Activated CD4-positive, alpha-beta T cell treated with anti-CD3 and anti-CD28 coated beads for 24 hours (primary cell): ENCODE data around the gene DNLZ.

Experiments
- DNase-seq, 2 donors: peaks; one replicate each; pipeline ENCODE4 v3.0.0-alpha.2; 2020; ENCODE audit warnings: low read depth in 2 of 2

The DNLZ gene

DNA sequence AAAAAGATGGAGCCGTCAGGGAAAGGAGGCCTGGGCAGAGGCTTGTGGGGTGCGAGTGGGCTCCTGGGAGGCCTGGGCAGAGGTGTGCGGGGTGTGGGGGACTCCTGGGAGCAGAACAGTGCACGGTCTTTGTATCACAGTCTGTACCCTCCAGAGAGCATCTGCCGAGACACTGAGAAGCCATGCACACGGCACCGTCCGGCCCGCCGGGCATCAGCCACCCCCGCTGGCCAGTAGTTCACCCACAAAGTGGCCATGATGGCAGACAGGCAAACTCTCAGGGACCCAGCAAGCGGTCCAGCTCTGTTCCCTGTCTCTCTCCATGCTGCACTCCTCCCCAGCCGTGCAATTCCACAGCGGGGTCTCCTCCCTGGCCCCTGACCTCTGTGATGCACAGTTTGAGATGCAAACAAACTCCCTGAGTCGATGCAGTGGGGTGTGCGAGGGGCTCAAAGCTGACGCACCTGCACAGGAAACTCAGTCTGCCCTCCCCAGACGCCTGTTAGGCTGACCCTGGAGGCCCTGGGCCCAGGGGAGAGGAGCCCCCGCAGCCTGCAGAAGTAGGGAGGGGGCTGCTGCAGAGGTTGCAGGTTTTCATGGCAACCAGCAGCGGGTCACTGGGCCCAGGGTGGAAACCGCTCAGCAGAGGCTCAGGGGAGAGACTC, 45.3 kb downstream of the DNLZ start:
- DNase-seq, result no peak

- no peak for DNase-seq
Measured at GRCh38 chr9:136317695-136318094, 45.8 kb downstream of the DNLZ start.

GRCh38 chr9:136316896-136317676, 46.5 kb downstream of the DNLZ start:
- DNase-seq, result no peak

DNA sequence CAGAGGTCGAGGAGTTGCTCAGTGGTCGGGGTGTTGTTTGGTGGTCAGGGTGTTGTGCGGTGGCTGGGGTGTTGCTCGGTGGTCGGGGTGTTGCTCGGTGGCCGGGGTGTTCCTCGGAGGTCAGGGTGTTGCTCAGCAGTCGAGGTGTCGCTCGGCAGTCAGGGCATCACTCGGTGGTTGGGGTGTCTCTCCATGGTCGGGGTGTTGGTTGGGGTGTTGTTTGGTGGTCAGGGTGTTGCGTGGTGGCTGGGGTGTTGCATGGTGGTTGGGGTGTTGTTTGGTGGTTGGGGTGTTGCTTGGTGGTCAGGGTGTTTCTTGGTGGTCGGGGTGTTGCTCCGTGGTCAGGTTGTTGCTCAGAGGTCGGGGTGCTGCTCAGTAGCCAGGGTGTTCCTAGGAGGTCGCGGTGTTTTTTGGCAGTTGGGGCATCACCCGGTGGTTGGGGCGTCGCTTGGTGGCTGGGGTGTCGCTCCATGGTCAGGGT, 47.2 kb downstream of the DNLZ start:
- no peak for DNase-seq

DNA sequence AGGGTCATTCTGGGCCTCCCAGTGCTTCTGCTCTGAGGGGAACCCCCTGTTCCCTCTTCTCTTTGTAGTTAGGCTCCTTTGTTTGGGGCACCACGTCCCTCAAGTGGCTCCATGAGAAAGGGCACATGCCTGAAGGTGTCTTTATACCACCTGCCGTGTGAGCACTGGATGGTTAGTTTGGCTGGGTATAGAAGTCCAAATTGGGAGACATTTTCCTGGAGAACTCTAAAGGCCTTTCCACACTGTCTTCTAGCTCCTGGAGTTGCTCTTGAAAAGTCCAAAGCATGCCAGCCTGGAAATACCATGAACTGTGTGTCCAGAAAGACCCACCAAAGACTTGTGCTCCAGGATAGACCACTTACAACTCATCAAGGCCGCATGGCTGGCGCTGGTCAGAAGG, 48.6 kb downstream of the DNLZ start:
- DNase-seq, result no peak

DNA sequence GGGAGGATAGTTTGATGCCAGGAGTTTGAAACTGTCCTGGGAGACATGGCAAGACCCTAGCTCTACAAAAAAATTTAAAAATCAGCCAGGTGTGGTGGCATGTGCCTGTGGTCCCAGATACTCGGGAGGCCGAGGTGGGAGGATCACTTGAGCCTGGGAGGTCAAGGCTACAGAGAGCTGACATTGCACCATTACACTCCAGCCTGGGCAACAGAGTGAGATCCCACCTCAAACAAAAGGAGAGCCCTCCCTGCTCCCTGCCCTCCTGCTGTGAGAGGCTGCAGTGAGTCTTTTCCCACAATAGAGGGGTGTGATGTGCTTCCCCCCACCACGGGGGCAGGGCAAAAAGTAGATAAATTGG, 49.5 kb downstream of the DNLZ start:
- no peak for DNase-seq

- DNase-seq, result no peak
Measured at GRCh38 chr9:136313111-136314055, 50.2 kb downstream of the DNLZ start.

- DNase-seq, result peak in 1 of 2 donors; percentile 25
Measured at GRCh38 chr9:136312436-136312835, 51.1 kb downstream of the DNLZ start.

DNA sequence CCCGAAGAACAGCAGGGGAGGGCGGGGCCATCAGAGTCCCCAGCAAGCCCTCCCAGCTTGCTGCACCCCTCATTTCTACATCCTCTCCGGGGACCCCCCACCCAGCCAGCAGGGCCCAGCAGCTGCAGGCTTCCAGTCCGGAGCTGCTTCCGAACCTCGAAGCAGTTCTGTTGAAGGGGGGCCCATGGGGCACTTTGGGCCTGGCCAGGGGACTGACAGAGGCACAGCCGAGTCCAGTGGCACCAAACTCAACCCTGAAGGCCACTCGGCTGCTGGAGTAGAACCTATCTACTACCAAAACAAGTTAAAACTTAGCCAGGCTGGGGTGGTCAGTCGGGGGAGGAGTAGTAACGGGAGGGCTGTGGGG, 51.6 kb downstream of the DNLZ start:
- DNase-seq, result no peak

DNA sequence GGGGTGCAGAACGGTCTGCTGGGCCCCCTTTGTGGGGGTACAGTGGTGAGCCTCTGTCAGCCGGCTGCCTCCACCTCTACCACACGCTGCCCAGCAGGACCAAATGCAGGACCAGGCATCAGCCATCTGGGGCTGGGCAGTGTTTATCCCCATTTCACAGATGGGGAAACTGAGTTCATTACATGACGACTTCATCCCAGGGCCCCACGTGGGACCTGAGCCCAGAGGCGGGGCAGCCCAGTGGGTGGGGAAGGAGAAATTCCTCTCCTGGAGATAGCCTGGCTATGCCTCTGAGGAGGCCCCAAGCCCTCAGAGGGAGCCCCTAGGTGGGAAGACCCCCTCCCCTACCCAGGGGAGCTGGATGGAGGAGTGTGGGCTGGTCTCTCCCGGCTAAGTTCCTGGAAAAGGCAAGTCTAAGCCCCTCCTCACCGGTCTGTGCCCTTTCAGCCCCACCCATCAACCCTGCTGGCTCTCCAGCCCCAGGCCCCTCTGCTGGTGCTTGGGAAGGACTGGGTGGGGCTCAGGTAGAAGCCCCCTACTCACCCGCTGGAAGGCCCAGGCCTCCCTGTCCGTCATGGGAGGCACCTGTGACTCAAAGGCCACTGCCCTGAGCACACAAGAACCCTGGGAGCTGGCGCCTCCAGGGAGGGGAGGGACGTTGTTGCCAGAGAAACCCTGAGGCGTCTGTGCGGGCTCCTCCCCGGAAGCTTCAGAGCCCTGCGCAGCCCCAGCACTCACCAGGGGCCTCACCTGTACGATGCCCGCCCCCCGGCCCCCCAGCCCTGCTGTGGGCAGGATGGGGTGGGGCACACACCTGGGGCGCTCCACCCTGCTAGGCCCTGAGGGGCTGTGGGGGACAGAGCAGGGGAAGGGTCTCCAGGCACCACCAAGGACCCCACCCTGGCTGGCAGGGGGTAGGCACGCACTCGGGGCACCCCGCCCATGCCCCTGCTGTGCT, 52.2 kb downstream of the DNLZ start:
- DNase-seq, result no peak

DNA sequence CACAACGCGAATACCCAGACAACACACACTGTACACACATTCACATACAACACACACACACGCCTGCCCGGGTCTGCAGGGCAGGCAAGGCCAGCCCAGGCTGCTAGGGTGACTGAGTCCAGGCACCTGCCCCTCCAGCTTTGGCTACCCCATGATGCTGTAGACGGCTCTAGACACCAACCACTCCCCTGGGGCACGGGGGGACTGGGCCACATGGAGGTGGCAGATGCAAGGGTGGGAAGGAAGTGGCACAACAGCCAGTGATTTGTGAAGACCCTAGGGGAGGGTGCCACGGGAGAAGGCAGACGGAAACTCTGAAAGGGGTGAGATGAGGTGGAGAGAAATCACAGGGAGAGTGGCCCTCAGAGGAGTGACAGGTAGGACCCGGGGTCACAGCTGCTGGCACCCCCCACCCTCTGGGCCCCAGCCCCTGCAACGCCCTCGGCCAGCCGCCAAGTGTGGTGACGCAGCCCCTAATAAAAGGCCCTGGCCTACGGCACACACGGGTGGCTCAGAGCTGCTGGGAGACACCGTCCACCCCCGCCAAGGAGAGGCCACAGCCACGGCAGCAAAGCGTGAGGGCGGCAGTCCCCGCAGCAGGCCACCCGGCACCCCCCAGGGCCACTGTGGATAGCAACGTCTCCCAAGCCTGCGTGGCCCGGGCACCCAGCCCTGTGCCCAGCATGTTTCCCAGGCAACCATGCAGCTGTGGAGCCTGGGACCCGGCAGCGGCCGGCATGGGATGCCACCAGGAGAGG, 53.1 kb downstream of the DNLZ start:
- no peak for DNase-seq

GRCh38 chr9:136309806-136310220, 53.7 kb downstream of the DNLZ start:
- no peak for DNase-seq
